ENCODE results near the gene PLD1. TPM values are rescaled to one million over a fixed set of nuclear protein-coding genes. Genes with fewer than 3 reads are reported as not detected.

PLD1 gene
- total and polyA plus RNA-seq, 2 of the 8 experiments (the other 6 are each of a cell fraction or from before 2014, with no cell fraction given): 1.2 to 2.6 TPM

DNA sequence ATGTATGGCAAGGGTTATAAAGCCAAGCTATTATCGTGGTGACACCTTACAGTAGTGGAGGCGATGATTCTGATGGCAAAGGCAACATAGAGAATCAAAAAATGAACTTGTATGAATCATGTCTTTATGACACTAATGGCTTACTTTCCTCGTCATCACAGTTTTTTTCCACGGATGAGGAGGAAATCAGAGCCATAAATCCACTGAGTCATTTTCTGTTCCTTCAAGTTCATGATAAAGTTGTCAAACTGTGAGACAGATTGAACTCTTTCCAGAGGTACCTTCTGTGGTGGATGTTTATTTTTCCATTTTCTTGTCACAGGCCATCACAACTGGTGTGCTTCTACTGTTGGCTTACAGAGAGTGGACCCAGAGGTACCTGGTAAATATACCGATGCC is 41.4 kb upstream of the PLD1 start:
- H3K79me1 ChIP-seq (ENCODE audit: low read depth, low read length): no peaks in the 10 kb centered on the region
- no peak overlapping the region for H3K18ac ChIP-seq (ENCODE audit: extremely low read depth, low read length)
- no peak overlapping the region for H2BK15ac ChIP-seq (ENCODE audit: low read length)
- no peak for DNase-seq (ENCODE audit: low read depth in 1 of 2, low spot score in 2 of 2)
- no peaks in the 10 kb centered on the region; a peak in 1 of 7 replicates for H3K4me1 ChIP-seq (replicated peaks in 1 of 4; ENCODE audit: control insufficient read depth in 3 of 4, insufficient read depth in 4 of 4, low read length in 3 of 4)
- H4K91ac ChIP-seq (replicated peaks; ENCODE audit: insufficient read length, low read length): no peak overlapping the region
- peaks cover 22 to 30% of the 10 kb centered on the region in 2 experiments for H3K9me3 ChIP-seq (ENCODE audit: insufficient read depth in 2 of 2, low read depth in 1 of 2, low read length in 1 of 2)
- H4K5ac ChIP-seq (ENCODE audit: insufficient read length, low read depth, low read length): no peak overlapping the region
- H2BK5ac ChIP-seq (ENCODE audit: low read depth, low read length): no peak overlapping the region
- H3K4ac ChIP-seq (replicated peaks; ENCODE audit: insufficient read length, low read depth, low read length): no peak overlapping the region
- H4K20me1 ChIP-seq (replicated peaks in 1 of 2; ENCODE audit: control insufficient read depth in 1 of 2, insufficient read depth in 2 of 2, low read length in 2 of 2): no peaks in the 10 kb centered on the region
- H3K36me3 ChIP-seq (ENCODE audit: control insufficient read depth in 2 of 4, insufficient read depth in 4 of 4, low read length in 3 of 4): peaks cover 0 to 3% (median 0%) of the 10 kb centered on the region in 4 experiments; a peak in 2 of 8 replicates
- H2AFZ ChIP-seq (ENCODE audit: low read length): no peak overlapping the region
- H2BK120ac ChIP-seq (replicated peaks; ENCODE audit: low read depth, low read length): no peak overlapping the region
- no peak overlapping the region for H3K4me3 ChIP-seq (ENCODE audit: extremely low read depth in 1 of 4, insufficient read depth in 2 of 4, low read depth in 3 of 4, low read length in 4 of 4)
- H3K23me2 ChIP-seq (ENCODE audit: low read depth, low read length): no peaks in the 10 kb centered on the region
- no peak overlapping the region for H3K4me2 ChIP-seq (ENCODE audit: insufficient read depth in 1 of 2, low read depth in 2 of 2, low read length in 2 of 2)
- FAIRE-seq: no peak
- H2AK5ac ChIP-seq (ENCODE audit: low read depth, low read length): no peak overlapping the region
- no peak overlapping the region for H3K14ac ChIP-seq (ENCODE audit: insufficient read length)
- H3K27me3 ChIP-seq (replicated peaks in 1 of 4; ENCODE audit: control insufficient read depth in 3 of 4, extremely low read depth in 1 of 4, insufficient read depth in 3 of 4, low read length in 3 of 4): no peaks in the 10 kb centered on the region
- H3K56ac ChIP-seq (replicated peaks; ENCODE audit: insufficient read length, low read depth, low read length): no peak overlapping the region
- H2BK20ac ChIP-seq (ENCODE audit: low read length): no peak overlapping the region
- no peak overlapping the region for H2BK12ac ChIP-seq (ENCODE audit: low read depth, low read length)
- WGBS, 2 experiments (ENCODE audit: extremely low coverage in 1 of 2, insufficient coverage in 1 of 2, insufficient read length in 1 of 2, insufficient replicate concordance in 2 of 2, low coverage in 1 of 2, low lambda C conversion rate in 2 of 2, missing lambda C conversion rate in 1 of 2): 89% methylated on average over 5 of the region's 5 CpGs; no CpG with 5 or more reads in 1 of the 2 experiments
- no peak overlapping the region for H4K8ac ChIP-seq (ENCODE audit: extremely low read depth, insufficient read depth, low read length)
- no peak overlapping the region for H3K23ac ChIP-seq (ENCODE audit: insufficient read length)
- ChIA-PET POLR2A (ENCODE audit: partially characterized antibody) (no interaction called here), CTCF (ENCODE audit: partially characterized antibody) (interaction anchor here (1.4 kb wide), 1 partner anchor 17 kb away, joined by 3 read pairs; no protein-coding TSS in a partner anchor)
- H3K27ac ChIP-seq (ENCODE audit: low read depth, low read length): no peak overlapping the region
- H3K79me2 ChIP-seq (ENCODE audit: control insufficient read depth in 1 of 2, insufficient read depth in 2 of 2, low read length in 2 of 2): no peaks in the 10 kb centered on the region
- no peak overlapping the region for H3K9ac ChIP-seq (replicated peaks in 1 of 4; ENCODE audit: extremely low read depth in 1 of 4, low read depth in 3 of 4, low read length in 3 of 4)
- TF ChIP-seq TEAD4 (IDR thresholded peaks at IDR 0.05; ENCODE audit: low read depth, low read length) (no peak), JUND (IDR thresholded peaks at IDR 0.05; ENCODE audit: low read length) (no peak), CREB1 (IDR thresholded peaks at IDR 0.05) (no peak), KDM1A (IDR thresholded peaks at IDR 0.05; ENCODE audit: borderline replicate concordance, low read length) (no peak), SAP30 (IDR thresholded peaks at IDR 0.05; ENCODE audit: insufficient read depth, insufficient replicate concordance, low read length) (no peak), NANOG (IDR thresholded peaks at IDR 0.05; ENCODE audit: insufficient read depth, low read depth, low read length, poor library complexity, severe bottlenecking) (no peak), KDM5A (IDR thresholded peaks at IDR 0.05; ENCODE audit: low read length) (no peak), YY1 (IDR thresholded peaks at IDR 0.05; ENCODE audit: low read depth, low read length) (no peak), MAFK (IDR thresholded peaks at IDR 0.05; ENCODE audit: low read depth, low read length) (no peak), JUN (IDR thresholded peaks at IDR 0.05; ENCODE audit: low read depth, low read length) (no peak), SIX5 (IDR thresholded peaks at IDR 0.05; ENCODE audit: low read depth, low read length) (no peak), RAD21 (IDR thresholded peaks at IDR 0.05 in 1 of 2, conservative IDR thresholded peaks at IDR 0.05 in 1 of 2; ENCODE audit: low read depth in 2 of 2, low read length in 2 of 2) (no peak), TCF12 (IDR thresholded peaks at IDR 0.05; ENCODE audit: low read depth, low read length) (no peak), SIRT6 (IDR thresholded peaks at IDR 0.05; ENCODE audit: low read length) (no peak)
- TF ChIP-seq, protein P1, sequence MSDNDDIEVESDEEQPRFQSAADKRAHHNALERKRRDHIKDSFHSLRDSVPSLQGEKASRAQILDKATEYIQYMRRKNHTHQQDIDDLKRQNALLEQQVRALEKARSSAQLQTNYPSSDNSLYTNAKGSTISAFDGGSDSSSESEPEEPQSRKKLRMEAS (IDR thresholded peaks at IDR 0.05): no peak

All from H1 (cell line).